Activated naive CD4-positive, alpha-beta T cell treated with anti-CD3 and anti-CD28 coated beads, Interleukin-2, amount 50 U/mL, for 72 hours (primary cell): Measurements from ENCODE around the gene CLSTN2. TPM values are rescaled to one million over a fixed set of nuclear protein-coding genes. Genes with fewer than 3 reads are reported as not detected.

Experiments used
- ATAC-seq, 2 donors: fragments of 150-1000 bp; cut with Tn5 transposase; 2 replicates each; pipeline ENCODE4 v1.10.0; 2021; ENCODE audit warnings: mild to moderate bottlenecking in 2 of 2, moderate library complexity in 2 of 2
- DNase-seq, 2 donors: peaks; one replicate each; pipeline ENCODE4 v3.0.0; 2021 to 2022; ENCODE audit warnings: low spot score in 2 of 2
- H3K27ac Mint-ChIP-seq, 2 donors: one replicate each; pipeline ENCODE4 v1.8.0; 2022; ENCODE audit warnings: mild to moderate bottlenecking in 2 of 2, mixed read lengths in 2 of 2
- H3K36me3 Mint-ChIP-seq, 2 donors: one replicate each; pipeline ENCODE4 v1.8.0; 2022; ENCODE audit warnings: mixed read lengths in 2 of 2
- H3K9me3 Mint-ChIP-seq, 2 donors: one replicate each; pipeline ENCODE4 v1.8.0; 2022; ENCODE audit warnings: mixed read lengths in 2 of 2
- total RNA-seq, 2 donors: library from RNA; stranded (reverse); gene quantifications; one replicate each; pipeline ENCODE4 v1.2.3, GENCODE V29; 2022

Gene CLSTN2
- total RNA-seq, 2 donors from 2014 or later, result not detected

GRCh38 chr3:140129768-140130284 is 194.8 kb downstream of the CLSTN2 start:
- no peaks in the 10 kb centered on the region for H3K9me3 Mint-ChIP-seq
- H3K27ac Mint-ChIP-seq, result no peak overlapping the region
- DNase-seq (no peak), ATAC-seq (no peak)
- no peaks in the 10 kb centered on the region for H3K36me3 Mint-ChIP-seq

DNA sequence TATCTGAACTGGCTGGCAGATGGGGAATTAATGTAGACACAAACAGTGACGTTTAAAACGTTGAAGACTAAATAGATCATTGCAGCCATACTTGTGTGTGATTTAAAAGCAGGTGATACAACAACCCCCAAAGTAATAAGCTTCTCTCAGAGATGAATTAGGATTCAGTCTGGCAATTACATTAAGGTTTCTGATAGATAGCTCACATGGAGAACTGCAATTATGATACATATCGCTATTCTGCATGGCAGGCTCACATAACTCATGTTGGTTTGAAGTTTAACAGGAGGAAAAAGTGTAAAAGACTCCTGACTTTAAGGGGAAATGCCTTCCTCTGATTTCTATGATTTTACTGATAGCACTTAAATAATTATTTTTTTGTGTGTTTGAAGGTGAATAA is 196.9 kb downstream of the CLSTN2 start:
- Mint-ChIP-seq H3K27ac (no peak overlapping the region), H3K36me3 (no peaks in the 10 kb centered on the region), H3K9me3 (no peaks in the 10 kb centered on the region)
- ATAC-seq (no peak), DNase-seq (no peak)

- no peak overlapping the region for H3K27ac Mint-ChIP-seq
- no peaks in the 10 kb centered on the region for H3K9me3 Mint-ChIP-seq
- ATAC-seq, result no peak
- DNase-seq, result no peak
- H3K36me3 Mint-ChIP-seq, result no peaks in the 10 kb centered on the region
Observed at GRCh38 chr3:140134231-140134965, 199.4 kb downstream of the CLSTN2 start.

GRCh38 chr3:140135461-140135860 is 200.5 kb downstream of the CLSTN2 start:
- DNase-seq, result no peak
- Mint-ChIP-seq H3K36me3 (no peaks in the 10 kb centered on the region), H3K27ac (no peak overlapping the region), H3K9me3 (no peaks in the 10 kb centered on the region)
- ATAC-seq, result no peak

DNA sequence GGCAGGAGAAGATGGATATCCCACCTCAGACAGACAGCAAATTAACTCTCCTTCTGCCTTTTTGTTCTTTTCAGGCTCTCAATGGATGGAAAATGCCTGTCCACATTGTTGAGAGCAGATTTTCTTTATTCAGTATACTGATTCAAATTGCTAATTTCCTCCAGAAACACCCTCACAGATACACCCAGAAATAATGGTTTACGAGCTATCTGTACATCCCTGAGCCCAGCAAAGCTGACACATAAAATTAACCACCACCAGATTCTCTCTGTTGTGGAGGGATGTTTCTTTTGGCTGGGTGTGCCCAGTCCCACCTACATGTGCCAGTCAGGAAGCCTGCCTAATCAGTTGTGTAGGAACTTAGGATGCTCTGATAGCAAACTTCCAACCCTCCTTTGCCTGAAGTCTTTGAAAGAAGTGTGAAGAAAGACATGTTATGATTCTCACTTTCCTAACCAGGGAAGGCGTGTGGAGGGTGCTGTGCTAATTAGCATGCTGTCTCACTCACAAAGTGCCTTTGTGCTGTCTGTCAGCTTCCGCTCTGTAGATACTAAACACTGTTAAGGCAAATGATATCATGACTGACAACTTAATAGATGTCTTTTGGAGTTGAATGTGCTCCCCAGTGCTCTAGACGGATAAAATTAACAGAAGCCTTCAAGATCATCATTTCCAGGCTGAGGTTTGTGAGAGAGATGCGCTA is 208.5 kb downstream of the CLSTN2 start:
- no peak overlapping the region for H3K27ac Mint-ChIP-seq
- DNase-seq (no peak), ATAC-seq (no peak)
- H3K9me3 Mint-ChIP-seq, result no peaks in the 10 kb centered on the region
- no peaks in the 10 kb centered on the region for H3K36me3 Mint-ChIP-seq

DNA sequence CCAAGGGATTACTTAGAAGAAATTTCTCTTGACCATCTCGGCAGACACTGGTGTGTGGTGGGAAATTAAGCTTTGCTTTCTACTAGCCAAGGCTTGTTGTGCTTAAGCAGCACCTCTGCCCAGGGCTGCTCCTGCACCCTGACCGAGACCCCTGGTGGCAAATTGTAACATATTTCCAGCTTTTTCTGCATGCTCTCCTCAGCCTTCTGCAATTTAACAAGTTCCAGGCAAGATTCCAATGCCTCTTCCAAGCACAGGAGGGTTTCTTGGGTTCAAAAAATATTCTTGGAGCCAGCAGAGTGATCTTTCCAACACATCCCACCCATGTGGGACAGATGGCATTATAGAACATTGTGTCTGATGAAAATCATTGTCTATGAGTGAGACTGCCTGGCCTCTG is 210.5 kb downstream of the CLSTN2 start:
- DNase-seq, result no peak
- H3K36me3 Mint-ChIP-seq, result no peaks in the 10 kb centered on the region
- ATAC-seq, result no peak
- no peaks in the 10 kb centered on the region for H3K9me3 Mint-ChIP-seq
- no peak overlapping the region for H3K27ac Mint-ChIP-seq

DNA sequence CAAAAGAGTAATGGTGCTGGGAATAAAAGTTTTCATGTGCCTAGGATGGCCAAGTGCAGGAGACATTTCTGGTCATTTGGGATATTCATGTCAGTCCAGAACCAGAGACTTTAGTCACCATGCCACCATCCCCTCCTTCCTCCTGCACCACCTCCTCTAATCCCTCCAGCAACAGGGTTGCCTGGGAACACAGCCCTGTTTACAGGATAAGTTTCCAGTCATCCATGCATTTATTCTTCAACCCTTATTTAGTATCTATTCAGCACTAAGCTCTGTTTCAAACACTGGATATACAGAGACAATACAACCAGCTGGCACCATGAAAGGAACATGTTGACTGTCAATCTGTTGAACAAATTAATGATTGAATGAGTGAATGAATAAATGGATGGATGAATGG is 211.7 kb downstream of the CLSTN2 start:
- no peak for ATAC-seq
- no peak overlapping the region for H3K27ac Mint-ChIP-seq
- no peaks in the 10 kb centered on the region for H3K36me3 Mint-ChIP-seq
- DNase-seq, result no peak
- H3K9me3 Mint-ChIP-seq, result no peaks in the 10 kb centered on the region

- no peaks in the 10 kb centered on the region for H3K36me3 Mint-ChIP-seq
- no peak for DNase-seq
- H3K9me3 Mint-ChIP-seq, result no peaks in the 10 kb centered on the region
- no peak for ATAC-seq
- H3K27ac Mint-ChIP-seq, result no peak overlapping the region
Observed at GRCh38 chr3:140147965-140148490, 213.0 kb downstream of the CLSTN2 start.

- no peak for ATAC-seq
- no peak overlapping the region for H3K27ac Mint-ChIP-seq
- DNase-seq, result no peak
- H3K9me3 Mint-ChIP-seq, result no peaks in the 10 kb centered on the region
- H3K36me3 Mint-ChIP-seq, result no peaks in the 10 kb centered on the region
Observed at GRCh38 chr3:140148824-140149390, 213.9 kb downstream of the CLSTN2 start.

DNA sequence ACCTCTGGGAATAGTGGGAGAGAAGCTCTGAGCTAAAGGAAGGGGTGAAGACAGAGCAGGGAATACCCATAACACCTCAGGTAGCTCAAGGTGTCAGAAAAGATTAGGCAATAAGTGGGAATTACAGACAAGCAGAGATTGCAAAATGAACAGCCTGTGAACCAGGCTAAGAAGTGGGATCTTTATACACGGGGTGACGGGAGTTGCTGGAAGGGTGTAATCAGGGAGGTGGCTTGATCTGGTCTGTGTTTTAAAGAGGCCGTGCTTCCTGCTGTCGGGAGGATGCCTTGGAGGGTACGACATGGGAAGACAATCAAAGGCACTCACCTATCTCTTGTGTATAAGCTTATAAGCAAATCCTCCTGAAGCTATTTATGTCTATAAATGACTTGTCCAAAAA is 216.3 kb downstream of the CLSTN2 start:
- Mint-ChIP-seq H3K36me3 (no peaks in the 10 kb centered on the region), H3K9me3 (no peaks in the 10 kb centered on the region), H3K27ac (no peak overlapping the region)
- DNase-seq (no peak), ATAC-seq (no peak)

GRCh38 chr3:140152851-140153639 is 218.1 kb downstream of the CLSTN2 start:
- Mint-ChIP-seq H3K27ac (no peak overlapping the region), H3K9me3 (no peaks in the 10 kb centered on the region), H3K36me3 (no peaks in the 10 kb centered on the region)
- ATAC-seq (no peak), DNase-seq (no peak)

DNA sequence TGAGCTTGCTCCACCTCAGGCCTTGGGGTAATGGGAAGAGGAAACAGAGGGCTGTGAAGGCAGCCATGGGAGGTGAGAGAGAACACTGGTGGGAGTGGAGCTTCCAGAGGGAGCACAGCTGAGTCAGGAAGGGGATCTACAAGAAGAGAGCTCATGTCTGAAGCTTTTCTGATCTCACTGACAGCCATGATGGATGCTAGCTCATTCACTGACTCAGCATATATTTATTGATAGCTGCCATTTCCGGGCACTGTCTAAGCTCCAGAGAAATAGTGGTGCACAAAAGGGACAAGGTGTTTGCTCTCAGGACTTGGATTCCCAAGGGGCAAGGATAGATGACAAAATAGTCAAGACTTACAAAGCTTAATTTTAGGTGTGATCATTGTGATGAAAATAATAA is 218.8 kb downstream of the CLSTN2 start:
- ATAC-seq, result no peak
- DNase-seq, result no peak
- H3K9me3 Mint-ChIP-seq, result no peaks in the 10 kb centered on the region
- H3K27ac Mint-ChIP-seq, result no peak overlapping the region
- H3K36me3 Mint-ChIP-seq, result no peaks in the 10 kb centered on the region

- DNase-seq (no peak), ATAC-seq (no peak)
- no peaks in the 10 kb centered on the region for H3K9me3 Mint-ChIP-seq
- H3K27ac Mint-ChIP-seq, result no peak overlapping the region
- no peaks in the 10 kb centered on the region for H3K36me3 Mint-ChIP-seq
Observed at GRCh38 chr3:140157161-140157560, 222.2 kb downstream of the CLSTN2 start.

GRCh38 chr3:140159646-140160045 is 224.7 kb downstream of the CLSTN2 start:
- H3K36me3 Mint-ChIP-seq, result no peaks in the 10 kb centered on the region
- DNase-seq (no peak), ATAC-seq (no peak)
- H3K27ac Mint-ChIP-seq, result no peak overlapping the region
- peaks cover 0 to 2% of the 10 kb centered on the region in 2 donors for H3K9me3 Mint-ChIP-seq

DNA sequence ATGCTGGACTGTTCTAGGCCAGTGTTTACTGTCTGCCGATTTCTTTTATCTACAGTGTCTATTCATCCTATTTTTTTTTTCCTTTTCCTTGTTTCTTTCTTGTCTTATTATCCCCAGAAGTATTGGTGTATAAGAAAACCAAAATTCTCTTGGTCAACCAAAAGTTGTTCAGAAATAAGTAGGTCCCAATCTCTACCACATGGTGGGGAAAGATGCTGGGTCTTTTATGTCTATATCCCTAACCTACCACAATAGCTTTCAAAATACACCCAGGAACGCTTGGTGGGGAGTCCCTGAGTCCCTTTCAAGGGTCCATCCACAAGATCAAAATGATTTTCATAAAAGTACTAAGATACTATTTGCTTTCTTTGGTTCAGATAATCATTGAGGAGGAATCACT is 225.6 kb downstream of the CLSTN2 start:
- H3K36me3 Mint-ChIP-seq, result no peaks in the 10 kb centered on the region
- peaks cover 0 to 9% of the 10 kb centered on the region in 2 donors for H3K9me3 Mint-ChIP-seq
- DNase-seq, result no peak
- no peak for ATAC-seq
- no peak overlapping the region for H3K27ac Mint-ChIP-seq

DNA sequence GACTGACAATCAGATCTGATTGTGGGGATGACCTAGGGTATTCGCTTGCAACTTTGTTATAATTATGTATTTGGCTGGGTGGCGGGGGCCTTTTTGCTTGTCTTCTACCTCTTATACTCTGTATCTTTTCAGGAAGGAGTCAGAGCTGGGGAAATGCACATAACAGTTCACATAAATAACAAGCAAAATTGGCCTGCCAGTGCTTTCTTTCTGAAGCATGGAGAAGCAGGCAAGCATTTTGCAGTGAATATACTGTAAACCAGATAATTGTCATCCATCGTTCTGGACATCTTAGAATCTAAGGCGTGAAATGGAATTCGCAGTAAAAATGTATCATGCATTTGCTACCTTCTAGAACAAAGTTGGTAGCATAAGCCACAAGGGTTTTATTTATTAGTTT is 227.6 kb downstream of the CLSTN2 start:
- DNase-seq (no peak), ATAC-seq (no peak)
- Mint-ChIP-seq H3K9me3 (peaks cover 3 to 13% of the 10 kb centered on the region in 2 donors), H3K36me3 (no peaks in the 10 kb centered on the region), H3K27ac (no peak overlapping the region)
